GM19025 (cell line): ENCODE results near the gene PLEKHG4B.

ENCODE experiments used
- ATAC-seq: cut with Tn5 transposase; IDR thresholded peaks from one replicate; pipeline ENCODE4 v1.9.1; 2021; ENCODE audit warnings: mild to moderate bottlenecking, low read depth, moderate library complexity; ENCODE audit not compliant: unreplicated experiment

The PLEKHG4B gene

DNA sequence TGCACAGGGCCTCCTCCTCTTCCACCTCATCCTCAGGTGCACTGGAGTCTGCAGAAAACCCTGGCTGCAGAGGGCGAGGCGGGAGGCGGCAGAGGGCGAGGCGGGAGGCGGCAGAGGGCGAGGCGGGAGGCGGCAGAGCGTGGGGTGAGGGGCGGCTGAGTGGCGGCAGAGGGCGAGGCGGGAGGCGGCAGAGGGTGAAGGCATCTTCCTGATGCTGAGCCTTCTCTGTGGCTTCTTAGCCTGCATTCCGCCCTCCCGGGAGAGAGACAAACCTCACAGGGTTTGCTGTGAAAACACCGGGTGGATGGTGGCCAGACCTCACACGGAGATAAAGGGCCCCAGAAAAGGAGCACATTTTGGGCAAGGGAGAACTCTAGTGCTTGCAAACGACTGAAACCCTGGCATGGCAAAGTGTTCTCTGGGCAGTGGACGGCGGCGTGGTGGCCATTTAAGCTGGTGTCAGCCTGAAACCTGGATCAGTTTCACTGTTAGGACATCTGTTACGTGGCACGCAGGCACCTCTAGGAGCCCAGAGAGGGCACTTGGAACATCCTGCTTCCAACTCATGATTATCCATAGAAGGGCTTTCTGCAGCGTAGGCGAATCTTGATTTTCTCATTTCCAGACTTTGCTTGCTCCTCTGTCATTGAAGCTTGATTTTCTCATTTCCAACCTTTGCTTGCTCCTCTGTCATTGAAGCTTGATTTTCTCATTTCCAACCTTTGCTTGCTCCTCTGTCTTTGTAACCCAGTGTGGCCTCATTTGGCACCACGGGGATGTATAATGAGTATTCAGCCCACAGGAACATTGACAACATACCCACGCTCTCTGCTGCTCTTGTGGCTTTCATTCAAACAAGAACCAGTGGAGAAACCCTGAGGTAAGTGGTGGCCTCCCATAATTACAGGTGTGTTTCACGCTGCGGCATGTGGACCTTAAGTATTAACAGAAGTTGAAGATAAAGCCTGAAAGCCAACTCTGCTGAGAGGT lies 16.3 kb upstream of the PLEKHG4B start:
- no peak for ATAC-seq

DNA sequence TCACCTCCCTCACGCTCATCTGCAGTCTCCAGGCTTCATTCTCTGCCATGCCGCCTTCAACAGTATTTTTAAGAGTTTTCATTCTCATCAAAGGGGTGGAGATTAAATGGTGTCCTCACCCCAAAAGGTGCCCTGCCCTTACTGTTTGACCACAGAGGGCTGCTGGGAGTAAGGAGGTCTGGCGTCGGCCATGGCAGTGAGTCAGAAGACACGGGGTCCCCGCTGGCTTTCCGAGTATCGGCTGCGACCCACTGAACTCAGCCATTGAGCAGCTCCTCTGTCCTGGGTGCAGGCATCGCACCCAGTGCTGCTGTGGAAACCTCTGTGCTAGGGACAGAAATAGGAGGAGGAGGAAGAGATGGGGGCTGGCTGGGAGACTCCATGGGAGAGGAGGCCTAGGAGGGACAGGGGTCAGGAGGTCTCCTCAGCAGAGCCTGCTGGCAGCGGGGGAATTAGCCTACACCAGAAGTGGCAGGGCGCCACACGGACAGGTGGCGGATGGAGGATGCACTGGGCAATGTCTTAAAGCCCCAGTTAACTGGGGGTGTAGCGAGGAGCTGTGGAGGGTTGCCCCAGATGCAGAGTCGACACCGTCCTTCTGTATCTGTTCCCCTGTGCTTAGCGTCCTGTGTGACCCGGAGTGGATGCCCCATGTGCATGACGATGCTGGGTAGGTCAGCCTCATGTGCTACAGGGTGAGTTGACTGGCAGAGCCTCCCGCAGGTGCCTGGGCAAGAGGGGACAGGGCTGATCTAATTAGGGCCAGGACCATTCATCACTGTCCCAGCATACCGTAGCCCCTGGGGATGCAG lies 15.4 kb upstream of the PLEKHG4B start:
- ATAC-seq, result no peak

DNA sequence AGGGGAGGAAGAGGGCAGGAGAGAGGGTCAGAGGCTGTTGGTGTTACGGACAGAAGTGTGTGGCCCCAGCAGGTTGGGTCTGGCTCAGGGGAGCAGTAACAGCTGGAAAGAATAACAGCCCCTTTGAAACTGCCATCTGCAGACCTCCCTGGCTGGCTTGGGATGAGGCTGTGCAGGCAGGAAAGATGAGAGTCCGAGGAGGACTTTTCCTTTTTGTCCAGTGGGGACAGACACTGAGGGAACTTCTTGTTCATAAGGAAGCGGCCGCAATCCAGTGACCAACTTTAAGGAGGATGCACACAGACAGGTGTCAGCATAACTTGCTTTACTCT lies 14.8 kb upstream of the PLEKHG4B start:
- ATAC-seq, result no peak

DNA sequence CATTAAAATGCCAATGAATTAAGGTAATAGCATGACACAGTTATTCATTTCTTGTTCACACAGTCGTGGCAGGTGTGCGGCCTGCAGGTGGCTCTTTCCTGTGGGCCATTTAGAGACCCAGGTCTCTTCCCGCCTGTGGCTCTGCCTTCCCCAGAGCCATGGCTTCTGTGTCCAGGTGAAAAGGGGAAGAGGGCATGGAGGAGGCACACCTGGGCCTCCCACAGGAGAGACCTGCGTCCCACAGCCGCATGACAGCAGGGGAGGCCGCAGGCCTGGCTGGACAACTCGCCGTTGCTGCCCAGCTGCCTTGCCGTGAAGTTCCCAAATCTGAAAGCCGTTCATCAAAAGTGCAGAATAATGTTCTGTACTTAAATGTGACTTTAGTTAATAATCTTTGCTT lies 14.4 kb upstream of the PLEKHG4B start:
- no peak for ATAC-seq

DNA sequence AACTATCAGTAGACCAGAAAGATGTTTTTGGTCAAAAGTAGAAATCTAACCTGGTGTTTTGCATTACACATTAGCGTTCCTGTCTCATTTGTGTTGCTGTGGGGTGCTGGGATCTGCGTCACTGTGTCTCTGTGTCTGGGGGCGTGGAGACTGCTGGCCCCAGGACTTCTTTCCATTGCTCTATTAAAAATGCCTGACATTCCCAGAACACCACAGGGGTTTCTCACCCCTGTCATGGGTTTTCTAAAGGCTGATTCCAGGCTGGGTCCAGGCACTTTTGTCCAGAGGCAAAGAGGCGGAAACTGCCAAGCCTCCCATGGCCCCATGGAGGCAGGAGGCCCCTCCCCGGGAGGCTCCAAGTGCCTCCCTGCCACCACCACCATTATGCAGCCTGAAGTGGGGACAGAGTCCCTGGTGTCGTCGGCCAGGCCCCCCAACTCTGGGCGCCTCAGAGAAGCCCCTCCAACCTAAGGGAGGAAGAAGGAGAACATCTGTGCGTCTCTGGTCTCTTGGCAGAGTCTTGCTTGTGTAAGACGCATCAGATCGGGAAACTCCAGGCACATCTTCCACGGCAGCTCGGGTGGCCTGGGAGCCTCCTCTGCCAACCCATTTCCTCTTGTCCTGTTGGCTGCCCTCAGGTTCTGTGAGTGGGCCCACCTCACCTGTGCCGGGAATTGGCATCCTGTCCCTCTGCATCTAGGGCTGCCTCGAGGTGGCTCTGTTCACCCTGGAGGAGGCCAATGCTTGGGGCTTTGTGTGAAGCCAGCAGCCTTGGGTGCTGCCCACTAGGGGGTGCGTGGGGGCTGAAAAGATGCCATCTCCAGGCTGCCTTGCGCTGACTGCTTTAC lies 13.8 kb upstream of the PLEKHG4B start:
- ATAC-seq, result no peak

DNA sequence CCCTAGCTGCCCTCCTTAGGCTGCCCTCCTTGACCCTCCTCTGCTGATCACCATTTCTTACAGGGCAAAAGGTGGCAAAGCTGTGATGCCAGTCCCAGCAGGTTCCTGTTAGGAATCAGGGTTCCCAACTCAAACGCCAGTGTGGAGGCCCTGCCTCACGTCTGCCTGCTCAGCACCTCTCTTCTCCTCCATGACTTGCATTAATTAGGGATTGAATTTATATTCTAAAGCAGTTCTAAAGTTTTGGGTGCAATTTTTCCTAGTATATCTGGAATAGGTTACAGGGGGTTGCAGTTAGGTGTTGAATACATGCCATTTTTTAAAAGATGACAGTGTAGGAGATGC lies 13.2 kb upstream of the PLEKHG4B start:
- ATAC-seq, result no peak

DNA sequence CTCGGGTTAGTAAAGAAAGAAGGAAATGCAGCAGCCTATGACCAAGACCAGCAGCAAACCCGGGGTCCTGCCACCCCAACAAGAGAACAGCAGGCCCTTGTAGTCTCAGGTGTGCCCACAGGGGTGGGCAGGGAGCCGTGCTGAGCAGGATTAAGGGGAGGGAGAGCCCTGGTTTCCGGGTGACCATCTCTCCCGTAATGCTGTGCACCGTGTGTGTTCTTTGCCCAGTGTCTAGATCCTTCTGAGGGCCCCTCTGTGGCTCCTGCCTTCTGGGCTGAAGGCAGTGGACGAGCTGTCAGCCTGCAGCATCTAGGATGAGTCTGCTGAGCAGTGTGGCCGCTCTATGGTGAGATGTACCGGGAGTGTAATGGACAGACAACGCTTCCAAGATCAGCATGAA lies 12.7 kb upstream of the PLEKHG4B start:
- no peak for ATAC-seq

DNA sequence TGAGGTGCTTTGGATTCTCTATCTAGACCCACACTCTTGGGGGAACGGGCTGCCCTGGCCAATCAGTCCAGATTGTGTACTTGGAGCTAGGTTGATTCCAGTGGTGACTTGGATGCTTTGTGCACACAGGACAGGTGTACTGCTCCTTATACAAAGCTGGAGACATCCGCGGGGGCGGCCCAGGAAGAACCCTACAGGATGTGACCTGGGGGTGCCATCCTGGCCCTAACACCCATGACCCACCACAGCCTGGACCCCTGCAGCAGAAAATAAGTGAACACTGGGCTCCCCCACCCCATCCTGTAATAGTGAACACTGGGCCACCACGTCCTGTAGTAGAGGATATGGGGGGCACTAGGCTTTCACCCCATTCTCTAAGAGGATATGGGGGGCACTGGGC lies 12.1 kb upstream of the PLEKHG4B start:
- ATAC-seq, result no peak

DNA sequence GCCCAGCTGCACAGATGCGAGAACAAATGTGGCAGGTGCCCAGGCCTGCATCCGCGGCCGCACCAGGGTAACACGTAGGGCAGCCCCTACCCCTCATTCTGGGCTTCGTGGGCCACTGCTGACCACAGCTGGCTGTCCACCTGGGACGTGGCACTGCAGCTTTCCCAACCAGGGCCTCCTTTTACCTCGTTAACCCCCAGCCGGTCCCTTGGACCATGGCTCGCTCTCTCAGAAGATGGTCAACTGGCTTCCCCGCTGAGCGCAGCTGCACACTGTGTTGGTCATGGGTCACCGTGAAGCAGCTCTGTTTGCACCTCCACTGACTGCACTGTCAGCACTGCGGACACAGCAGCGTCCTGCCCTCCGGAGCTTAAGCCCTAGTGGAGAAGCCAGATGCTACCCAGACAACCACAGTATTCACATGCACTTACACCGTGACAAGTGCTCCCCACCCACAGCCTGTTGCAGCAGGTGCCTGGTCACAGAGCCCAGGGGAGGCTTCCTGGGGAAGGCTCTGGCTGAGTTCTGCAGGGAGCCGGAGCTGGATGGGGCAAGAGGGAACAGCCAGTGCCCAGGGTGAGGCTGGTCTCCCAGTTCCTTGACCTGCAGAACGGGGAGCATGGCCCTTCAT lies 10.5 kb upstream of the PLEKHG4B start:
- ATAC-seq, result no peak

DNA sequence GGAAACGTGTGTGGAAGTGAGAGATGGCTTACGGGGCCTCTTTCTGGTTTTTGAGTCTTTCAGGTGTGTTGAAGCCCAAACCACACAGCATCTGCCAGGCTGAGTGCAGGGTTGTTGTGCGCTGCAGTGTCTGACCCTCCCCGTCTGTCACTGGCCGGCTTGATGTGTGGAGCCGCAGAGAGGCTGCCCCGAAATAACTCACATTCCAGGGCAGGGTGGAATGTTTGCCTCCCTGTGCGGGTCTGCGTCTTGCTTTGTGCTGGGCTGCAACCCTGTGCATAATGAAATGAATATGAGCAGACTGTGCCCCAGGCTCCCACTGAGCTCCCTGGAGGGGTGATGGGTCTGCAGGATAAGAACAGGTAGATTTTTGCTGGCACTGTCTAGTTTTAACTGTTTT lies 9.9 kb upstream of the PLEKHG4B start:
- no peak for ATAC-seq

DNA sequence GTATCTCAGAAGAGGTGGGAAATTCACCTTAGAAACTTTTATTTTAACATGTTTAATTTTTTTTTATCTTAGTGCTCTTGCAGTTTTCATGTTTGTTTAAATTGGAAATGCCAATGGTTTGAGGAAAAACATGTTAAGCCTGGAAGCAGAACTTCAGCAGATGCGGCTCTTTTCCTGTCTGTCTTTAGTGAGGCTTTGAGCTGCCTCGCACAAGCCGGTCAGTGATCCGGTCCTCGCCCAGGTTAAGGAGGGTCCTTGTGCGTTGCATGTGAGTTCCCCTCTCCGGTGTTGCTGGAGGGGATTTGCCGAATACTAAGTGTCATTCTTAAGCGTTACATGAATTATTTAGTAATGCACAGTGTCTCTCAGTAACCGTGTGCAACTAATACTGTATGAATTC lies 9.4 kb upstream of the PLEKHG4B start:
- ATAC-seq, result no peak

DNA sequence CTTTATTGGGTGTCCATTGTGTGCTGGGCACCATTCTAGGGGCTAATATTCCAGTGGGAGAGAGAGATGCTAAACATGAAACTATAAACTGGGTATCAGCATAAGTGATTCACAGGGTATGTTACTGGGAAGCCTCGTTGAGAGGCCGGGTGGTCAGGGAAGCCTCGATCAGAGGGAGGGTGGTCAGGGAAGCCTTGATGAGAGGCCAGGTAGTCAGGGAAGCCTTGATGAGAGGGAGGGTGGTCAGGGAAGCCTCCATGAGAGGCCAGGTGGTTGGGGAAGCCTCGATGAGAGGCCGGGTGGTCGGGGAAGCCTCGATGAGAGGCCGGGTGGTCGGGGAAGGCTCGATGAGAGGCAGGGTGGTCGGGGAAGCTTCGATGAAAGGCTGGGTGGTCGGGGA lies 8.9 kb upstream of the PLEKHG4B start:
- ATAC-seq, result no peak

DNA sequence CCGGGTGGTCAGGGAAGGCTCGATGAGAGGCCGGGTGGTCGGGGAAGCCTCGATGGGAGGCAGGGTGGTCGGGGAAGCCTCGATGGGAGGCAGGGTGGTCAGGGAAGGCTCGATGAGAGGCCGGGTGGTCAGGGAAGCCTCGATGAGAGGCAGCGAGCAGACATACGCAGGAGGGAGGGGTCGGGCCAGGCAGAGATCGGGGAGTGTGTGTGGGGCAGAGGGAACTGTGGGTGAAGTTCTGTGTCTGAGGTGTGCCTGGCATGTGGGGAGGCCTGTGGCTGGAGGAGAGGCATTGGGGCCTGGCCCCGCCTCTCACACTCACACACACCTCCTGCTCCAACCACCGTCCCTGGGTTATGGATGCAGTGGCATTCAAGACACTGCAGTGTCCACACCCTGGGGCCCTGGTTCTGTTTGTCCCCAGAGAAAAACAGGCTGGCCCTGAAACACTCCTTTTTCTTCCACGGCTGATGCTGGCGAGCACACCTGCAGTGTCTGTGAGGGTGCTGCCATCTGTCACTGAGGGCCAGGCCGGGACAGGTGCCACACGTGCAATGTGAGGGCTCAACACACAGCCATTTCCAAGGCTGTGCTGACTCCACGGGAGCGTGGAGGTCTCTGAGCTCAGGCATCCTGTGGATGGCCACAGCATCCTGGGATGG lies 6.5 kb upstream of the PLEKHG4B start:
- ATAC-seq, result no peak

DNA sequence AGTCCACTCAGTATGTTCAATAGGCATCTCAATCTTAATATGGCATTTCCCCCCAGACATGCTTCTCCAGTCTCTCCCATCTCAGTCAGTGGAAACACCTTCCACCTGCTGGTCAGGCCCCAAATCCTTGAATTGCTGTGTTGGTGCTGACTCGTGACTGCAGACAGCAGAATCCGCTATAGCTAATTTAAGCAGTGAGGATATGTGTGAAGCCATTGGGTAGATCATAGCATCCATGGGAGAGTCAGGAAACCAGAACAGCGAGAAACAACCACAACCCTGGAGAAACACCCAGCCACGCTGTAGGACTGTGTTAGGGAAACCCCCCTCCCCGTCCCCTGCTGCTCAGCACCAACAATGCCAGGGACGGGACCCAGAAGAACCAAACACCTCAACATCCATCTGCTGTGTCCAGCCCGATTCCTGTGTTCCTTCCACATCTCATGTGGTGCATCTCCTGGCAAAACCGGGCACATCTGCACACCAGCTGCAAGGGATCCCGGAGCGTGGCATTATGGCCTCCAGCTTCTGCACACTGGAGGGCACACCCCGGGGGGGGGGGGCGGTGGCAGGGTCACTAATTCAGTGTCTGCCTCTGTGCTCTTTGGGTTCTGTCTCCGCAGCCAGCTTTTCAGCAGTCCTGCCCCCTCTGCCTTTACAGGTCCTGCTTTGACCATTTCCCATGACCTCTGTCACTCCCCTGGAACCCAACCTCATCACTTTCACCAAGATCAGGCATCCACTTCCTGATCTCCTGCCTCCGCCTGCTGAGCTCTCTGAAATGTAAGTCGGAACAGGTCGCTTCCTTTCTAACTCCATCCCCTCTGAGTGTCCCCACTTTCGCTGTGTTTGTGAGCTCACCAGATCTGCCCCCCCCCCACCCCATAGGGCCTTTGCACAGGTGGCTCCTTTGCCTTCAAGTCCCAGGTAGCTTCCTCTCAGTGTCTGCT lies 2.4 kb upstream of the PLEKHG4B start:
- ATAC-seq, result no peak

DNA sequence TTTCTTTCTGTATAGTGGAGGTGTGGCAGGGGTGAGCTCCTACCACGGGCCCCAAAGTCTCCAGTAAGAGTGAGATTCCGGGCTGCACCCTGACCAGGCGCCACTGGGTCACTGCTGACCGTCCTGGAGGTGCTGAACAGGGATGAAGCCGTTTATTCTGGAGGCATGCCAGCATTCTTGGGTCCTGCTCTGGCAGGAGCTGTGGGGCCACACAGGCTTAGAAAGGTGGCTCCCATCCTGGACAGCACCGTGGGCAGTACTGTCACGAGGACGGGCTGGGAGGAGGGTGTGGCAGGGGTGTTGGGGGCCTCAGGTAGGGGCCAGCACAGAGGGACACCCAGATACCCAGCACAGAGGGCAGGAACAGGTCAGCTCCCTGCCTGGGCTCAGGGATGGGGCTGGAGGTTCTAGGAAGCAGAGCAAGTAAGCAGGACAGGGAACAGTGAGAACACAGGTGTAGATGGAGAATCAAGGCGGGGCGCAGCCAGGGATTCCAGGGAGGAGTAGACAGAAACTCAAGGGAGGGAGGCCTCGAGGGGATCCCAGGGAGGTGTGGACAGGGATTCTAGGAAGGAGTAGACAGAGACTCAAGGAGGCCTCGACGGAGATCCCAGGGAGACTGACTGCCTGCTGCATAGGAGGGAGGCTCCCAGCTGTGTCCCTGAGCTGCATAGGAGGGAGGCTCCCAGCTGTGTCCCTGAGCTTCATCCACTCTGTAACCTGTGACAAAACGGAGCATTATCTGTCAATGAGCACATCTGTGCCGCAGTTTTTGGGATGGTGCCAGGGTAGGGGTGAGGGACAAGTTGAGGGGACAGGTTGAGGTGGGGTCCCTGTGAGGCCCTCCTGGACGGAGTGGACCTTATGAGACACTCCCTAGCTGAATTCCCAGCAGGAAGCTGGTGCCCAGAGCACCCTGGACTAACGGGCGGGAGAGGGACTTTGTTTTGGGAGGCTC lies 1.1 kb upstream of the PLEKHG4B start:
- no peak for ATAC-seq

DNA sequence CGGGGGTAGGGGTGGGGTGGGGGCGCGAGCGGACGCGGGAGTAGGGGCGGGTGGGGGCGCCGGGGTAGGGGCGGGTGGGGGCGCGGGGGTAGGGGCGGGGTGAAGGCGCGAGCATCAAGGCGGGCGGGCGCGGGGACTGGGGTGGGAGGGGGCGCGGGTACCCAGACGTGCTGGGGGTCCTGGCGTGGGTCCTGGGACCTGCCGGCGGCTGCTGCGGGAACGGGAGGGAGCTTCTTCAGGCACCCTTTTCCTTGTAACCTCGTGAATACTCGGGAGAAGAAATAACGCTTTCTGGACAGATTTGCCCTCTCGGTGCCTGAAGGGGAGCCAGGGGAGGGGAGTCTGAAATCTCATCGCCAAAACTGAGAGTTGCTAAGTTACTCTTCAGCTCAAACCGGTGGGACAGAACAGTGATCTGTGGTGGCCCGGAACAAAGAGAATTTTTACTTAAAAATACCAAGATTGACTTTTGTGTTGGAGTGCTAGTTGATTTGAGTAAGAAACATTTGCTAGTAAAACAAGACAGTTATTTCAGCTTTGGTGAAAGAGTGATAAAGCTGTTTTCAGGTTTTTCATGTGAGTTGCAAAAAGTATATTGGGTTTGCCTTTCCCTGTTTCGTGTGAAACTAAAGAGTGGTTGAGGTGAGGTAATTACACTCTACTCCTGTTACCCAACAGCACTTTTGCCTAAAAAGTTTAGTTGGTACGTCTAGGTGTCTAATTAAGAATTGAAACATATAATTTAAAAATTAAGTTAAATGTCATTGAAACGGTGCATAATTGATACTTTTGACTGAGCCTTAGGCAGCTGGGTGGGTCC lies 643 bp downstream of the PLEKHG4B start:
- ATAC-seq, result no peak
